A673 (cell line): ENCODE measurements around the gene CNIH4. TPM values are rescaled to one million over a fixed set of nuclear protein-coding genes. Genes with fewer than 3 reads are reported as not detected.

ENCODE experiments used
- BruUV-seq: library from RNA; stranded (reverse); fragments of 400-500 nt; replicated peaks from 2 replicates; lab custom pipeline; 2021; lab: Mats Ljungman, UMichigan
- CTCF ChIA-PET: fragments of 300-600 bp; sonication (Branson Sonifier 250); formaldehyde crosslinking; loops from one replicate; lab custom pipeline; 2022; ENCODE audit warnings: antibody characterized with exemption; lab: Charles Lee
- POLR2A ChIA-PET: fragments of 300-600 bp; sonication (Branson Sonifier 250); formaldehyde crosslinking; loops from one replicate; lab custom pipeline; 2022; ENCODE audit warnings: antibody characterized with exemption; ENCODE audit not compliant: low non-redundant PET; lab: Charles Lee
- DNase-seq: peaks from one replicate; pipeline ENCODE4 v3.0.0-alpha.2; 2015; ENCODE audit warnings: low spot score
- H3K27ac ChIP-seq: fragments of 200-600 bp; sonication (generic); 2 replicates; pipeline ENCODE4 v1.5.1; 2016; ENCODE audit warnings: mixed run types, low read depth, mild to moderate bottlenecking, mixed read lengths, antibody characterized with exemption, low read length; ENCODE audit not compliant: poor library complexity, severe bottlenecking
- H3K27me3 ChIP-seq: fragments of 200-600 bp; sonication (generic); replicated peaks from 2 replicates; pipeline ENCODE4 v1.6.1; 2017; ENCODE audit warnings: mixed run types, low read depth, mild to moderate bottlenecking, mixed read lengths, antibody characterized with exemption, low read length; ENCODE audit not compliant: insufficient read depth, poor library complexity
- H3K36me3 ChIP-seq: fragments of 200-600 bp; sonication (generic); 2 replicates; pipeline ENCODE4 v1.6.1; 2016; ENCODE audit warnings: mixed run types, mild to moderate bottlenecking, mixed read lengths, antibody characterized with exemption, low read length; ENCODE audit not compliant: insufficient read depth, poor library complexity, severe bottlenecking
- H3K4me1 ChIP-seq: fragments of 200-600 bp; sonication (generic); 2 replicates; pipeline ENCODE4 v1.6.1; 2017; ENCODE audit warnings: mixed run types, mild to moderate bottlenecking, mixed read lengths, antibody characterized with exemption, low read length; ENCODE audit not compliant: insufficient read depth, poor library complexity, severe bottlenecking
- H3K4me3 ChIP-seq: fragments of 200-600 bp; sonication (generic); 2 replicates; pipeline ENCODE4 v1.5.1; 2016; ENCODE audit warnings: low read depth, mixed run types, mild to moderate bottlenecking, mixed read lengths, low read length; ENCODE audit not compliant: poor library complexity, severe bottlenecking
- H3K9me3 ChIP-seq: fragments of 200-600 bp; sonication (generic); 2 replicates; pipeline ENCODE4 v1.6.1; 2016; ENCODE audit warnings: mixed run types, low read depth, mild to moderate bottlenecking, mixed read lengths, antibody characterized with exemption, low read length; ENCODE audit not compliant: poor library complexity, severe bottlenecking
- CTCF ChIP-seq: fragments of 300-800, 200-600 bp; sonication (generic); conservative IDR thresholded peaks from 2 replicates; pipeline ENCODE4 v1.5.1; 2017; ENCODE audit warnings: low read depth, mild to moderate bottlenecking, antibody characterized with exemption, low read length, moderate library complexity, mixed read lengths
- EZH2 ChIP-seq: fragments of 200-600 bp; sonication (generic); IDR thresholded peaks from 2 replicates; pipeline ENCODE4 v1.6.1; 2017; ENCODE audit warnings: borderline replicate concordance, low read depth, mild to moderate bottlenecking, mixed read lengths, antibody characterized with exemption, low read length; ENCODE audit not compliant: poor library complexity, severe bottlenecking
- intact Hi-C: fragments of 100-400 bp; cut with micrococcal nuclease; formaldehyde crosslinking; loops from one replicate; pipeline ENCODE4 v1.10.0; 2022; ENCODE audit not compliant: unreplicated experiment
- total RNA-seq: library from RNA; stranded (reverse); gene quantifications from 2 replicates; pipeline ENCODE4 v1.2.3, GENCODE V29; 2021

CNIH4 gene
- total RNA-seq, 1 experiment from 2014 or later: 79.9 TPM

- TF ChIP-seq CTCF (no peak), EZH2 (no peak)
- no peak for DNase-seq
- Histone ChIP-seq H3K36me3 (peaks cover 44% of the 10 kb centered on the region), H3K4me3 (no peak overlapping the region), H3K27ac (no peak overlapping the region), H3K9me3 (no peaks in the 10 kb centered on the region), H3K4me1 (no peaks in the 10 kb centered on the region), H3K27me3 (no peaks in the 10 kb centered on the region)
- no TSS peak for BruUV-seq
- CTCF ChIA-PET: no interaction called here
- POLR2A ChIA-PET: no interaction called here
- intact Hi-C loops: no loop called here
Measured at GRCh38 chr1:224312025-224312424, 44.7 kb upstream of the CNIH4 start.

GRCh38 chr1:224317383-224318045, 39.2 kb upstream of the CNIH4 start:
- no peak for TF ChIP-seq CTCF
- no peak for TF ChIP-seq EZH2
- Histone ChIP-seq H3K4me3 (no peak overlapping the region), H3K27me3 (no peaks in the 10 kb centered on the region), H3K27ac (peak overlapping the region; percentile 29), H3K36me3 (peaks cover 23% of the 10 kb centered on the region), H3K4me1 (no peaks in the 10 kb centered on the region), H3K9me3 (no peaks in the 10 kb centered on the region)
- peak; percentile 30 for DNase-seq
- ChIA-PET CTCF (no interaction called here), POLR2A (no interaction called here)
- intact Hi-C loops: no loop called here
- BruUV-seq: no TSS peak

GRCh38 chr1:224321706-224322105, 35.0 kb upstream of the CNIH4 start:
- TF ChIP-seq EZH2 (no peak), CTCF (no peak)
- Histone ChIP-seq H3K36me3 (peaks cover 4% of the 10 kb centered on the region), H3K4me1 (no peaks in the 10 kb centered on the region), H3K9me3 (no peaks in the 10 kb centered on the region), H3K27ac (no peak overlapping the region), H3K27me3 (no peaks in the 10 kb centered on the region), H3K4me3 (no peak overlapping the region)
- DNase-seq: no peak
- BruUV-seq: no TSS peak
- ChIA-PET CTCF (no interaction called here), POLR2A (no interaction called here)
- intact Hi-C loops: no loop called here
